Keratinocyte (primary cell): Measurements from ENCODE around the gene CPVL. TPM values are rescaled to one million over a fixed set of nuclear protein-coding genes. Genes with fewer than 3 reads are reported as not detected.

Experiments used
- DNase-seq: peaks from one replicate; pipeline ENCODE4 v3.0.0-alpha.2; 2011; ENCODE audit warnings: low read depth, missing footprints, low spot score
- FAIRE-seq: peaks from 2 replicates; lab custom pipeline; 2011; peaks lifted over from hg19 to GRCh38; lab: Jason Lieb, UNC
- H2AFZ ChIP-seq: 2 replicates; pipeline ENCODE4 v1.6.0; 2012; ENCODE audit warnings: low read length, control low read depth, inconsistent platforms; ENCODE audit not compliant: control insufficient read depth
- H3K27ac ChIP-seq: 2 replicates; pipeline ENCODE4 v1.5.1; 2011; ENCODE audit warnings: low read length; ENCODE audit not compliant: control insufficient read depth, insufficient read depth
- H3K27me3 ChIP-seq: 3 replicates; pipeline ENCODE4 v1.6.0; 2011; ENCODE audit warnings: low read length; ENCODE audit not compliant: control insufficient read depth, insufficient read depth; ENCODE audit errors: extremely low read depth
- H3K36me3 ChIP-seq, 2 experiments: 2 replicates in 1 of 2; 3 replicates in 1 of 2; pipeline ENCODE4 v1.5.1; 2011; ENCODE audit warnings: low read length in 2 of 2, mild to moderate bottlenecking in 1 of 2; ENCODE audit not compliant: control insufficient read depth in 2 of 2, insufficient read depth in 2 of 2; ENCODE audit errors: extremely low read depth in 1 of 2
- H3K4me1 ChIP-seq: 3 replicates; pipeline ENCODE4 v1.5.1; 2011; ENCODE audit warnings: low read length; ENCODE audit not compliant: control insufficient read depth, insufficient read depth; ENCODE audit errors: extremely low read depth
- H3K4me2 ChIP-seq: 3 replicates; pipeline ENCODE4 v1.6.0; 2011; ENCODE audit warnings: low read depth, low read length; ENCODE audit not compliant: control insufficient read depth, insufficient read depth; ENCODE audit errors: extremely low read depth
- H3K4me3 ChIP-seq, 3 experiments: fragments of 200-600 bp in 1 of 3; sonication (generic) in 1 of 3; 2 replicates in 2 of 3; 3 replicates in 1 of 3; pipeline ENCODE4 v1.5.1; 2011 to 2016; ENCODE audit warnings: low read length in 3 of 3, mild to moderate bottlenecking in 3 of 3, control low read depth in 2 of 3, inconsistent platforms in 1 of 3, low read depth in 1 of 3, mixed read lengths in 1 of 3, mixed run types in 1 of 3, moderate library complexity in 1 of 3; ENCODE audit not compliant: control insufficient read depth in 2 of 3, insufficient read depth in 2 of 3; ENCODE audit errors: extremely low read depth in 1 of 3
- H3K79me2 ChIP-seq: 2 replicates; pipeline ENCODE4 v1.6.0; 2012; ENCODE audit warnings: low read length; ENCODE audit not compliant: control insufficient read depth, insufficient read depth
- H3K9ac ChIP-seq: 3 replicates; pipeline ENCODE4 v1.6.0; 2011; ENCODE audit warnings: low read length; ENCODE audit not compliant: control insufficient read depth, insufficient read depth; ENCODE audit errors: extremely low read depth
- H3K9me1 ChIP-seq: 3 replicates; pipeline ENCODE4 v1.6.0; 2011; ENCODE audit warnings: low read length; ENCODE audit not compliant: control insufficient read depth, insufficient read depth; ENCODE audit errors: extremely low read depth
- H3K9me3 ChIP-seq: 2 replicates; pipeline ENCODE4 v1.5.1; 2012; ENCODE audit warnings: low read depth, low read length; ENCODE audit not compliant: control insufficient read depth
- H4K20me1 ChIP-seq: 3 replicates; pipeline ENCODE4 v1.6.0; 2011; ENCODE audit warnings: low read length; ENCODE audit not compliant: control insufficient read depth, insufficient read depth; ENCODE audit errors: extremely low read depth
- EZH2 ChIP-seq: IDR thresholded peaks from one replicate; pipeline ENCODE4 v1.6.1; 2012; ENCODE audit warnings: inconsistent platforms, mild to moderate bottlenecking, low read length, moderate library complexity
- dilution Hi-C: fragments of 300-500 bp; cut with MboI; formaldehyde crosslinking; loops from one replicate; pipeline ENCODE4 v1.7.0; 2020; ENCODE audit warnings: low sequenced_read_pairs; ENCODE audit not compliant: extremely low pct_ligation_motif_present
- polyA plus RNA-seq, 5 experiments: library from polyadenylated mRNA; depleted of rRNA in 3 of 5; stranded (reverse) in 3 of 5; stranded (forward) in 1 of 5; unstranded in 1 of 5; fragments of >200 nt; gene quantifications; 1 replicate in 1 of 5; 2 replicates in 3 of 5; 3 replicates in 1 of 5; pipeline versions ENCODE4 v1.2.1 to v1.2.3, GENCODE V29; 2011 to 2012; ENCODE audit warnings: missing spikeins in 2 of 5, low read depth in 1 of 5, low replicate concordance in 1 of 5
- TF ChIP-seq, protein P1 (sequence below), 3 experiments: IDR thresholded peaks in 1 of 3; conservative IDR thresholded peaks in 1 of 3; optimal IDR thresholded peaks in 1 of 3; 2 replicates in 2 of 3; 3 replicates in 1 of 3; pipeline versions ENCODE3 to v1.5.1; 2011; ENCODE audit warnings: low read length in 3 of 3, mild to moderate bottlenecking in 3 of 3, moderate library complexity in 2 of 3, control low read depth in 1 of 3, inconsistent platforms in 1 of 3; ENCODE audit not compliant: insufficient read depth in 2 of 3; ENCODE audit errors: extremely low read depth in 1 of 3

Gene CPVL
- polyA plus RNA-seq, 1 donor (not counting 4 experiments of a cell fraction or from before 2014, with no cell fraction given) = 9.8 TPM

DNA sequence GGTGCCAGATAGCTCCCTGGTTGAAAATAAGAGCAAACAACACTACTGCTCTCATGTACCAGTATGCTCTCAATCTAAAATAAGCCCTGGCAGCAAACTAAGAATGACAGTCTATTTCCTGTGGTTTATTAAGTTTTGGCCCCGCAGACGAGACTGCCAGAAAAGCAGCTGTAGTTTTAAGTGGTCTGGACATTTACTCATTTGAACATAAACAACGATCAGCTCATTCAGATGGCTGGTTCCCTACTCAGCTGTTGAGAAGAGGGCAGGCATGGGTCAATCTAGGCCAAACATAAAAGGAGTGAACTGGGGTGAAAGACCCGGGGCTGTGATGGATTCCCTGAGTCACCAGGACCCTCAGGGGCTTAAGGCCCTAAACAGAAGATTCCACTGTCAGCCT lies 192.7 kb downstream of the CPVL start:
- no peak overlapping the region for H2AFZ ChIP-seq
- no peaks in the 10 kb centered on the region for H4K20me1 ChIP-seq
- no peak overlapping the region for H3K4me3 ChIP-seq
- no peak for FAIRE-seq
- DNase-seq = no peak
- H3K4me2 ChIP-seq = no peak overlapping the region
- no peak overlapping the region for H3K9ac ChIP-seq
- no peaks in the 10 kb centered on the region for H3K9me1 ChIP-seq
- H3K36me3 ChIP-seq = no peaks in the 10 kb centered on the region
- no peaks in the 10 kb centered on the region for H3K79me2 ChIP-seq
- H3K27ac ChIP-seq = no peak overlapping the region
- no peaks in the 10 kb centered on the region for H3K9me3 ChIP-seq
- peaks cover 37% of the 10 kb centered on the region for H3K27me3 ChIP-seq
- TF ChIP-seq, protein P1, sequence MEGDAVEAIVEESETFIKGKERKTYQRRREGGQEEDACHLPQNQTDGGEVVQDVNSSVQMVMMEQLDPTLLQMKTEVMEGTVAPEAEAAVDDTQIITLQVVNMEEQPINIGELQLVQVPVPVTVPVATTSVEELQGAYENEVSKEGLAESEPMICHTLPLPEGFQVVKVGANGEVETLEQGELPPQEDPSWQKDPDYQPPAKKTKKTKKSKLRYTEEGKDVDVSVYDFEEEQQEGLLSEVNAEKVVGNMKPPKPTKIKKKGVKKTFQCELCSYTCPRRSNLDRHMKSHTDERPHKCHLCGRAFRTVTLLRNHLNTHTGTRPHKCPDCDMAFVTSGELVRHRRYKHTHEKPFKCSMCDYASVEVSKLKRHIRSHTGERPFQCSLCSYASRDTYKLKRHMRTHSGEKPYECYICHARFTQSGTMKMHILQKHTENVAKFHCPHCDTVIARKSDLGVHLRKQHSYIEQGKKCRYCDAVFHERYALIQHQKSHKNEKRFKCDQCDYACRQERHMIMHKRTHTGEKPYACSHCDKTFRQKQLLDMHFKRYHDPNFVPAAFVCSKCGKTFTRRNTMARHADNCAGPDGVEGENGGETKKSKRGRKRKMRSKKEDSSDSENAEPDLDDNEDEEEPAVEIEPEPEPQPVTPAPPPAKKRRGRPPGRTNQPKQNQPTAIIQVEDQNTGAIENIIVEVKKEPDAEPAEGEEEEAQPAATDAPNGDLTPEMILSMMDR (optimal IDR thresholded peaks at IDR 0.05 in 1 of 3, IDR thresholded peaks at IDR 0.05 in 1 of 3, conservative IDR thresholded peaks at IDR 0.05 in 1 of 3; ENCODE audit: extremely low read depth in 1 of 3, insufficient read depth in 2 of 3, low read length in 3 of 3) = no peak
- TF ChIP-seq EZH2 = no peak
- H3K4me1 ChIP-seq = peaks cover 26% of the 10 kb centered on the region
- dilution Hi-C loops = no loop called here

Other genes starting within 250 kb of the CPVL start
- 0.01 to 0.03 TPM in 2 of 3 replicates, not detected in the other for gene TRIL, start 188.2 kb downstream of the CPVL start, polyA plus RNA-seq
- gene CHN2, start 48.2 kb upstream of the CPVL start, polyA plus RNA-seq = 1.3 to 1.8 TPM (median 1.6 TPM) in 3 replicates